OCI-LY3 (cell line): Measurements from ENCODE around the gene NDUFS6.

Experiments used
- CTCF ChIP-seq: fragments of 200-600, 300-600 bp; sonication (generic); IDR thresholded peaks from 2 replicates; pipeline ENCODE4 v1.5.1; 2014; ENCODE audit warnings: antibody characterized with exemption, low read length, low read depth
- EZH2phosphoT487 ChIP-seq: fragments of 200-600 bp; shearing (Covaris generic); IDR thresholded peaks from 2 replicates; pipeline ENCODE4 v1.6.1; 2018; ENCODE audit warnings: antibody characterized with exemption, mixed run types, low read depth

GRCh38 chr5:1767524-1768282 lies 33.5 kb upstream of the NDUFS6 start:
- no peak for TF ChIP-seq EZH2phosphoT487
- TF ChIP-seq CTCF = no peak
